Stimulated activated CD8-positive, alpha-beta memory T cell treated with anti-CD3 and anti-CD28 coated beads, Interleukin-12 subunit alpha, Interleukin-12 subunit beta, amount 100 ng/mL, for 24 hours (primary cell): ENCODE data around the gene RPS16.
A peak's percentile ranks its signal among the peaks of the same experiment; 100 is the strongest.
"Not testable (repeated sequence)": the region's sequence is repeated elsewhere in the genome, so short reads cannot be mapped to it uniquely, and the experiment has no call there.

Experiments used
- DNase-seq: peaks from one replicate; pipeline ENCODE4 v3.0.0-alpha.2; 2020; ENCODE audit errors: extremely low read depth

RPS16 gene

DNA sequence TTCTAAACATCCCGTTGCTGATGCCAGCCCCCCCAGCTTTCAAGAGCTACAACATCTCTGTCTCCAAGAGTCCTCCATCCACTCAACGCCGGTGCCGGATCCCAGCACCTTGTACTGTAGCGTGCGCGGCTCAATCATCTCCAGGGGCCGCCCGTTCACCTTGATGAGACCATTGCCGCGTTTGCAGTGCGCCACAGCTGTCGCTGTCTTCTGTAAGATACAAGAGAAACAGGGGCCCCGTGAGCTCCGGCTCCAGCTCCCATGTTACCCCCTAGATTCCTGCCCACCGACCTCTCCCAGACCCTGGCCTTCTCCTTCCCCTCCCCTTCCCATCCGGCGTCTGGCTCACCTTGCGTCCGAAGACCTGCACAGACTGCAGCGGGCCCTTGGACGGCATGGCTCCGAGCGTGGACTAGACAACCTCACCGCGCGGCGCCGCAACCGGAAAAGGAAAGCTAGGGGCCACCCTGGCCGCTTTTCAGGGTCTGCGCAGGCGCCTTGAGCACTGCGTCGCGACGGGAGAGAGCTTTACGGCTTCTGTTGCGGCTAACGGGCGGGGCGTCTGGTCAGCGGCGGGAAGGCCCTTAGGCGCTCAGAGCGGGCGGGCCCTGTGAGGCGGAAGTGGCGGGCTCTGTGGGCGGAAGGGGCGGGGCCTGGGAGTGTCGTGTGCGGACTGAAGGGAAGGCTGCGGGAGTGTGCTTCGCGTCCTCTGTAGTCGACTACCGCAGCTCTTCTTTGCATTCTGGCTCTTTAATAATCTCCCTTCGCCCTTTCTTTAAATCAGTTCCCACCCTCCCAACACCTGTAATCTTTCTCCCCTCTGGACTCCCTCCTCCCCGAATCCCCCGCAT lies at the start of gene RPS16:
Gene RPS16, minus strand, starts transcription at position 451 of the 851 bp plus-strand sequence. Its CDS starts 54 bp downstream, at position 397.
- DNase-seq = peak; percentile 99

DNA sequence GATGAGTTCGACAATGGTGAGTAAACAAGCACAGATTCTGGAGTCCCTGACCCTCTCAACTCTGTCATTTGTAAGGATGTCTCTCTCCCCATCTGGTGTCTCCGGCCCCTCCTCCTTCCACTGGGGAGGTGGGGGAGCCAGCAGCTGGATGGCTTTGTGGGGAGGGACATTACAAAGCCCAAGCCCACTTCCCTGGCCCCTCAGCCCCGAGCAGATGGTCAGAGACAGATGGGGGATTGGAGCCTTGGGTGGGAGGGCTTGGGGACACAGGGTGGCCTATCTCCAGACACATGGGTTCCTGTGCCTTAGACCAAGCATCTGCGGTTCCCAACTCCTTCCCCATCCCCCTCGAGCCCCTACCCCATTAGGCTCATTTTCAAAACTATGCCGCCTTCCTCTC lies 47.4 kb upstream of the RPS16 start:
- no peak for DNase-seq

DNA sequence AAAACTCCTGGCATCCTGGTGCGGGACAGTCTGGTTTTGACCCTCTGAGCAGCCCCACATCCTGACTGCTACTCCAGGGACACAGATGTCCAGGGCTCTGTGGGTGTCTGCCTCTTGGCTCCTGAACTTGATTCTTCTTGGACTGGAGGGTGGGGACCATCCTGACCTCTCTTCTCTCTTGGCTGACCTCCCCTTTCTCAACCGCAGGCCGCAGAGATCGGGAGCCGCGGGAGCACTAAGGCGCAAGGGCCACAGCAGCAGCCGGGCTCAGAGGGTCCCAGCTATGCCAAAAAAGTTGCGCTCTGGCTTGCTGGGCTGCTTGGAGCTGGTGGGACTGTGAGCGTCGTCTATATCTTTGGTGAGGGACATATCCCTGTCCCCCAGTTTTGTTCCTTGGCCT lies 45.9 kb upstream of the RPS16 start:
- DNase-seq = no peak

- DNase-seq = no peak
These were observed 45.4 kb upstream of the RPS16 start for GRCh38 chr19:39481229-39481545.

DNA sequence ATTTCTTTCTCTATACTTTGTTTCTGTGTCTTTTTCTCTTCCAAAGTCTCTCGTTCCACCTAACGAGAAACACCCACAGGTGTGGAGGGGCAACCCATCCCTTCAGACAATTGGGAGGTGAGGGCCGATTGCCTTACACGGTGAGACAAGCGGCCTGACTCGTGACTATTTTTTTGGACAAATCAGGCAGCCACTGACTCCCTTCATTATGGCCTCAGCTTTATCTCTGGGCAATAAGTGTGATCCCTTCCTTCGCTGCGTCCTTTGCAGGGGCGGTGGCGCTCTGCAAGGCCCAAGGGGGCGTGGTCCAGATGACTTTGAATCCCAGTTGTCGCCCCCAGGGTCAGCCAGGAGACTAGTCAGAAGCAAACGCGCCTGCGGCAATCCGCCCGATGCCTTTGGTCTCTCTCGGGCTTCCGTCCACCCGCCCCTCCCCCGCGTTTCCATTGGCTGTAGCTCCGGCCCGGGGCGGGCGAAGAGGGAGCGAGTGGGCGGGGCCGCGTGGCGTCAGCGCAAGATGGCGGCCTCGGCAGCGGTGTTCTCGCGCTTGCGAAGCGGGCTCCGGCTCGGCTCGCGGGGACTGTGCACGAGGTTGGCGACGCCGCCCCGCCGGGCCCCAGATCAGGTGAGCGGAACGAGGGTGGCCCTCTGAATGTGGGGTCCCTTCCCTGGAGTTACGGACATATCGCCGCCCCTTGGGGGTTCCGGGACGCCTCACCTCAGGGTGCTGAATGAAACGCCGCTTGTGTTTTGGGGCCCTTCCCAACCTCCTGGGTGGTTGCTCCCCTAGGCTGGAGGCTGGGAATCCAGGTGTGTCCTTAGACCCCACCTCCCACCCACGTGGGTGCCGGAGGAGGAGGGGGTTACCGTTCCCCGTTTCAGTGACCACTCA lies 44.8 kb upstream of the RPS16 start, which contains the start of gene TIMM50:
Gene TIMM50, plus strand, starts transcription at position 502 of the 892 bp plus-strand sequence. Its CDS starts 16 bp downstream, at position 518.
- peak; percentile 98 for DNase-seq

DNA sequence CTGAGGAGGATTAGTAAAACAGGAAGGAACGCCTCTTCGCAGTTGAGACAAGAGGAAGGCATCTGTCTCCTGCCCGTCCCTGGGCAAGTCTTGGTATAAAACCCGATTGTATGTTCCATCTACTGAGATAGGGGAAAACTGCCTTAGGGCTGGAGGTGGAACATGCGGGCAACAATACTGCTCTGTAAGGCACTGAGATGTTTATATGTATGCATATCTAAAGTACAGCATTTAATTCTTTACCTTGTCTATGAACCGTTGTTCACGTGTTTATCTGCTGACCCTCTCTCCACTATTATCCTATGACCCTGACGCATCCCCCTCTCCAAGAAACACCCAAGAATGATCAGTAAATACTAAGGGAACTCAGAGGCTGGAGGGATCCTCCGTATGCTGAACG lies 44.2 kb upstream of the RPS16 start:
- no peak for DNase-seq

GRCh38 chr19:39479319-39479801 lies 43.6 kb upstream of the RPS16 start:
- DNase-seq = not testable (repeated sequence)

- no peak for DNase-seq
These were observed 40.0 kb upstream of the RPS16 start for GRCh38 chr19:39475748-39476147.

DNA sequence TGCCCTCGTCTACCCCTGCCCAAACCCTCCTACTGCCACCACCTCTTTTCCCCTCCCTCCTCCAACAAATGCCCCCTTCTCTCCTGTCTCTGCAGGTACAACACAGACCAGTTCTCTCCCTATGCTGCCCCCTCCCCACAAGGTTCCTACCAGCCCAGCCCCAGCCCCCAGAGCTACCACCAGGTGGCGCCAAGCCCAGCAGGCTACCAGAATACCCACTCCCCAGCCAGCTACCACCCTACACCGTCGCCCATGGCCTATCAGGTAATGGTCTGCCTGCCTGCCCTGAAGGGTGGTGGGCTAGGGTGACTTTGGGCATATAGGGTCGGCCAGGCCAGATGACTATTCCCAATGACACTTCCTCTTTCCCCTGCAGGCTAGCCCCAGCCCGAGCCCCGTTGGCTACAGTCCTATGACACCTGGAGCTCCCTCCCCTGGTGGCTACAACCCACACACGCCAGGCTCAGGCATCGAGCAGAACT lies 38.4 kb upstream of the RPS16 start:
- no peak for DNase-seq

GRCh38 chr19:39473443-39473960 lies 37.8 kb upstream of the RPS16 start:
- no peak for DNase-seq

GRCh38 chr19:39472746-39473442 lies 37.1 kb upstream of the RPS16 start:
- no peak for DNase-seq

DNA sequence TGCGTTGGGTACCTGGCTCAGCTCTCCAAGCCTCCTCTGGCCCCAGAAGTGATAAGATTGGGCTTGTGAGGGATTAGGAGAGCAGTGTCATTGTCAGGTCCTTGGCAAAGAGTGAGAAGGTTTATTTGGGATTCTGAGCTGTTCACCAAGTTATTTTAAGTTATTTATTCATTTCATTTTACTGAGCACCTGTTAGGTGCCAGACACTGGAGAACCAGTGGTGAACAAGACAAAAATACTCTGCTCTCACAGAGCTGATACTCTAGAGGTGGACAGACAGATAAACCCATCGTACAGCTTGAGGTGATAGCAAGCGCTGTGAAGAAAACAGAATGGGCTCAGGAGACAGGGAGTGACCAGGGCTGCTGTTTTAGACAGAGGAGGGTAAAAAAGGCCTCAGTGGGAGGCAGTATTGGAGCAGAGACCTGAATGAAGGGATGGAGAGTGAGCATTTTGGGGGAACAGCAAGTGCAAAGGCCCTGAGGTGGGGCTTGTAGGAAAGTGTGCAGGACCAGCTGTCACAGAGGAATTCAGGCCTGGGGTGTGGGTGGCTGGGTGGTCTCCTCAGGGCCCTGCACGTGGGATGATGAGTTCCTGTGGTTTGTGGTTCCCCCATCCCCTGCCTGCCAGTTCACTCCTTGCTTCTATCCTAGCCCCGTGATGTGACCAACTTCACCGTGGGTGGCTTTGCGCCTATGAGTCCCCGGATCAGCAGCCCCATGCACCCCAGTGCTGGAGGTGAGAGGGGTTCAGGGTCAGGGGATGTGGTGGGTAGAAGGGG lies 36.2 kb upstream of the RPS16 start:
- no peak for DNase-seq

GRCh38 chr19:39470724-39471339 lies 35.1 kb upstream of the RPS16 start:
- DNase-seq = no peak

DNA sequence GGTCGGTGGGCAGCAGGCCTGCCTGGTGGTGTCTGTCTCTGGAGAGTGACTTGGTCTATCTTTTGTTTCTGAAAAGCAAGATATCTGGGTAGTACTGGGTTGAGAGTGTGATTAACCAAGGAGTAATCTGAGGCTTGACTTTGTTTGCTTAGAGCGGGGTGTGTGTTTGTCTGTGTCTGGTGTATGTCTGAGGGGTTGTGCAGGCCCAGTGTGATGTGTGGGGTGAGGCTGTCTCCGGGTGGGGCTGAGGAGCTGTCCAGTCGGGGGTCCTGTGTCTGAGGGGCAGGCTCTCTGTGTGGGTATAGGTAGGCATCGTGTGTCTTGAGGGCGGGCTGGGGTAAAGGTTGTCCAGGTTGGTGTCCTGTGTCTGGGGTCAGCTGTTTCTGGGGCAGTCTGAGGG lies 33.8 kb upstream of the RPS16 start:
- no peak for DNase-seq

DNA sequence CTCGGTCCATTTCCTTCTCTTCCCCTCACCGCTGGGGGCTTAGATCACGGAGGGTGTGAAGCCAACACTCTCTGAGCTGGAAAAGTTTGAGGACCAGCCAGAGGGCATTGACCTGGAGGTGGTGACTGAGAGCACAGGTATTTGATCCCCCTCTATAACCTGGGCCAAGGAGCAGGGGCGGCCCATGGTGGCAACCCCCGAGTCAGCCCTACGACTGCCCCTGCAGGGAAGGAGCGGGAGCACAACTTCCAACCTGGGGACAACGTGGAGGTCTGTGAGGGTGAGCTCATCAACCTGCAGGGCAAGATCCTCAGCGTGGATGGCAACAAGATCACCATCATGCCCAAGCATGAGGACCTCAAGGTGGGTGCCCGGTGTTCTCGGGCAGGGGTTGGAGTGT lies 33.3 kb upstream of the RPS16 start:
- no peak for DNase-seq

GRCh38 chr19:39467941-39468340 lies 32.2 kb upstream of the RPS16 start:
- no peak for DNase-seq

- no peak for DNase-seq
These were observed 30.4 kb upstream of the RPS16 start for GRCh38 chr19:39465956-39466747.

- DNase-seq = no peak
These were observed 27.7 kb upstream of the RPS16 start for GRCh38 chr19:39463403-39463802.

DNA sequence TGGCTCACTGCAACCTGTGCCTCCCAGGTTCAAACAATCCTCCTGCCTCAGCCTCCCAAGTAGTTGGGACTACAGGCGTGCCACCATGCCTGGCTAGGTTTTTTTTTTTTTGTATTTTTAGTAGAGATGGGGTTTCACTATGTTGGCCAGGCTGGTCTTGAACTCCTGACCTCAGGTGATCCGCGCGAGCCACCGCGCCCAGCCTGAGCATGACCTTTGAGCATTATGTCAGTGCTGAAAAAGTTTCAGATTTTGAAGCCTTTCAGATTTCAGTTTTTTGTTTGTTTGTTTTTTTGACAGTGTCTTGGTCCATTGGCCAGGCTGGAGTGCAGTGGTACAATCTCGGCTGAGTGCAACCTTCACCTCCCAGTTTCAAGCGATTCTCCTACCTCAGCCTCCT lies 15.5 kb upstream of the RPS16 start:
- not testable (repeated sequence) for DNase-seq
